GM18909 (cell line): Measurements from ENCODE around the gene TSR3.

Experiments
- ATAC-seq: cut with Tn5 transposase; IDR thresholded peaks from one replicate; pipeline ENCODE4 v1.9.1; 2021; ENCODE audit warnings: mild to moderate bottlenecking; ENCODE audit not compliant: unreplicated experiment, poor library complexity

Gene TSR3

DNA sequence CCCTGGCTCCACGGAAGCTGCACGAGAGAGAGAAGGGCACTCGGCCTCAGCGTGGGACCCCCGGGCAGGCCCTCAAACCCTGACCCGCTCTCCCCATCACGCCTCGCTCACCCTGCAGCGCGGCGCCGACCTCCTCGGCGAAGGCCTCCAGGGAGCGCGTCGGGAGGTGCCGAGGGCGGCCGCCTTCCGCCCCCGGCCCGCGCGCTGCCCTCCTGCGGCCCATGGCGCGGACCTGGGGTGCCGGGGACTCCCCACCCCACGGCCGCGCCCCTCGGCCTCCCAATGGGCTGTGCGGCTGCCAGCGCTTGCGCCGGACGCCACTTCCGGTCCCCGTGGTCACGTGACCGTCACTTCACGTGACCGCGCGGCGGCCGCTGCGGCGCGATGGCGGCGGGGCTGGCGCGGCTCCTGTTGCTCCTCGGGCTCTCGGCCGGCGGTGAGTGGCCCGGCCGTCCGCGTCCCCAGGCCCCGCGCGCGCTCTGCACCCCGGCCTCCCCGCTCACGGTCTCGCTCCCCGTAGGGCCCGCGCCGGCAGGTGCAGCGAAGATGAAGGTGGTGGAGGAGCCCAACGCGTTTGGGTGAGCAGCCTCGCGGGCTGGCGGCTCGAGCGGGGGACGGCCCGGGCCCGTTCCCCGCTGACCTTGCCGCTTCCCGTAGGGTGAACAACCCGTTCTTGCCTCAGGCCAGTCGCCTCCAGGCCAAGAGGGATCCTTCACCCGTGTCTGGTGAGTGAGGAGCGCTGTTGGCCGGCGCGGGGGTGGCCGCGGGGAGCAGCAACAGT, at the start of gene TSR3, which contains the start of gene GNPTG:
TSS of gene TSR3 (minus strand) at position 297 of the 781 bp plus-strand sequence. CDS start at position 223, 74 bp downstream.
TSS of gene GNPTG (plus strand) at position 350 of the 781 bp plus-strand sequence. CDS start at position 385, 35 bp downstream.
- peak; percentile 77 for ATAC-seq

- no peak for ATAC-seq
These were observed 49.5 kb upstream of the TSR3 start for GRCh38 chr16:1401061-1401757.

GRCh38 chr16:1398826-1399581, 47.3 kb upstream of the TSR3 start:
- no peak for ATAC-seq

- no peak for ATAC-seq
These were observed 46.7 kb upstream of the TSR3 start for GRCh38 chr16:1398351-1398750.

GRCh38 chr16:1397779-1398178, 46.1 kb upstream of the TSR3 start:
- ATAC-seq: no peak

DNA sequence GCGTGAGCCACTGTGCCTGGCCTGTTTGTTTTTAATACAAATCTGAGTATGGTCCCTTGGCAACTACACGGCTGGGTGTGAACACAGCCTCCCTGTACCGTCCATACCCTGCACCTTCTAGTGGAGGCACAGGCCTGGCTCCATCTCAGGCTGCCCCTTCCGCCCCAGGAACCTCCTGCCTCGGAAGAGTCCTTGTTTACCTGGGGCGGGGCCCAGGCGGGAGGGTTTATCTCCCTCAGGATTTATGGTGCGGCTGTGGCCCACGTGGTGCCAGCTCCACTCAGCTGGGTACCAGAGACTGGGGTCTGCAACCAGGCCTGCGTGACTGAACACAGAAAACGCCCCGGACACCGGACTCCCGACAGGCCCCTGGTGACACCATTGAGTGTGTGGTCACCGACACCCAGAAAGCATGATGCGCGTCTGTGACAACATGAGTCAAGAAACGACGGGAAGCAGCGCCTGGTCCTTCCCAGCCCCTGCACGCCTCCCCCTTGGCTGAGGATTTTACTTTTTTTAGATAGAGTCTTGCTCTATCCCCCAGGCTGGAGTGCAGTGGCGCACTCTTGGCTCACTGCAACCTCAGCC, 43.9 kb upstream of the TSR3 start:
- no peak for ATAC-seq

GRCh38 chr16:1394367-1394951, 42.8 kb upstream of the TSR3 start:
- no peak for ATAC-seq

DNA sequence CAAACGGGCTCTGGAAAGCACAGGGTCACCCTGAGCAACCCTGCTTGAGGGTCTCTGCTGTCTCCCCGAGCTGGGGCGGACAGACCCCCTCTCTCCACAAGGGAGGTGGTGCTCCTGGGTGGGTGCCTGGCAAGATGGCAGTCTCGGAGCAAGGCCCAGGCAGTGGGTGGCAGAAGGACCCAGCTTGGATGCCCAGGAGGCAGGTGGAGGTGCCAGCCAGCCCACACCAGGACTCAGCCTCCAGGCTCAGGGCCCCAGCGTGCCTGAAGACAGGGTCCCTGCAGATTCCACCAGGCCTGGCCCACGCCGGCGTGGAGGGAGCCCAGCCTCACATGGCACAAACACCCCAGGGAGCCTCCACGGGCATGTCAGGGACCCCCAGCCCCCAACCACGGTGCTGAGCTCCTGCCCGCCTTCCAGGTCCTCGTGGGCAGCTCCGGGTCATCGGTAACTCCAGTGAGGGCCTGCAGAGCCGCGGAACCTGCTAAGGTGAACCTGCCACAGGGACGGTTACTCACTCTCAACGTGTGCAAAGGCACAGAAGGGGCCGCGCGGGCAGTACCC, 42.0 kb upstream of the TSR3 start:
- no peak for ATAC-seq

DNA sequence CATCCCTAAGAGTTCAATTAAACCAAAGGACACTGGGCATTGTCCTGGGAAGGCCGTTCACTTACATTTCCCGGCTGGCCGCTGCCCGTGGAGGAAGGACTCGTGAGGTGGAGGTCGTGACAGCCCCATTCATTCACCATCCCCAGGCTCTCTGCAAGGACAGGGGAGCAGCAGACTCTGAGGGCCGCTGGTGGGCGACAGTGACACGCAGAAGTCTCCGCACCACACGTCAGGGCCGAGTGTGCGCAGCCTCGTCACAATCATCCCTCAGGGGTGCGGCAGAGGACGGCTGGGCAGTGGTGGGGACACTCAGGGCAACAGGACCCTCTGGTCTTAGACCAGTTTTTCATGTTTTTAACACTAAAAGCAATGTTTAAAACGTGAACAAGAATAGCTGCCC, 41.1 kb upstream of the TSR3 start:
- no peak for ATAC-seq

- ATAC-seq: no peak
These were observed 38.6 kb upstream of the TSR3 start for GRCh38 chr16:1390239-1390779.

GRCh38 chr16:1389762-1390161, 38.1 kb upstream of the TSR3 start:
- no peak for ATAC-seq

DNA sequence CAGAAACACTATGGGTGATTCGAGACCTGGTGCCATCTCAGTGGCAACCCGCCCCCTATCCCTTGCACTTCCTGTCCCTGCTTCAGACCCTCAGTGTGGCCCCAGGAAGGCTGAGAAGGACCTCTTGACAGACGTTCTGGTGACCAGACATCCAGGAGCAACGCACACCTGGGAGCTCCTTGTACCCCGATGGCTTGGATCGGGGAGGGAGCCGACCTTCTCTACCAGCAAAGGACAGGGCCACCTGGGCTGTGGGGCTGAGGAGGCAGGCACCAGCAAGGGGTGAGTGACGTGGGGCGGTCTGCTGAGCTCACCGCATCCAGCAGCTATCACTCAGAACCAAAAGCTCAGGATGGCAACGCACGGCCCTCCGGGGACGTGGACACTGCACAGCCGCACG, 35.7 kb upstream of the TSR3 start:
- ATAC-seq: no peak

- ATAC-seq: no peak
These were observed 33.6 kb upstream of the TSR3 start for GRCh38 chr16:1385232-1385631.

GRCh38 chr16:1383556-1383955, 31.9 kb upstream of the TSR3 start:
- no peak for ATAC-seq

DNA sequence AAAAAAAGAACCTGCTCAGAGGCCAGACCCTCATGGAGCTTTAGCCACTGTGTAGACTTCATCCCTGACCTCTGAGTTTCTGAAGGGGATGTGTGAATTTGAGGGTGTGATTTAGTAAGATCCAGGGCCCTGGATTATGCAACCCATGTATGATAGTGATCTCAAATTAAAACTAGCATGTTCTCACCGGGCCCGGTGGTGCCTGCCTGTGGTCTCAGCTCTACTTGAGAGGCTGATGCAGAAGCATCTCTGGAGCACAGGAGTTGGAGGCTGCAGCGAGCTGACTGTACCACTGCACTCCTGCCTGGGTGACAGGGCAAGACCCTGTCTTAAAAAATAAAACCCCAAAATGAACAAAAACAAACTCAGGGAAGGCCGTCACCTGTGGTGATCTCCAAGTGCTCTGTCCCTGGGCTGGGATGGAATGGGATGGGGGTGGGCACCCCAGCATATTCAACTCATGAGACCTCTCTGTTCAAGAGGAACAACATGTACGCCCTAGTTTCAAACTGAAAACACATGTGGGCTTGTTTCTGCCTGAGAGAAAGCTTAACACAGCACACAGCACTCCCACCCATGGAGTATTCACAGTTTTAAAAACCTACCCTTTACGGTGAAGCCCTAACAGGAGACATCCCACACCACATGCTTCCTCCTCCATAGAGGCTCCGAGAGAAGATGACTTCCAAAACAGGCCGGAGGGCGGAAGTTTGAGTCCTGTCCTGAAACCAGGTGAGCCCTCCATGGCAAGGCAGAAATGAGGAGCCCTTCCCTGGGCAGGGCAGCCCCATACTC, 30.1 kb upstream of the TSR3 start:
- no peak for ATAC-seq

DNA sequence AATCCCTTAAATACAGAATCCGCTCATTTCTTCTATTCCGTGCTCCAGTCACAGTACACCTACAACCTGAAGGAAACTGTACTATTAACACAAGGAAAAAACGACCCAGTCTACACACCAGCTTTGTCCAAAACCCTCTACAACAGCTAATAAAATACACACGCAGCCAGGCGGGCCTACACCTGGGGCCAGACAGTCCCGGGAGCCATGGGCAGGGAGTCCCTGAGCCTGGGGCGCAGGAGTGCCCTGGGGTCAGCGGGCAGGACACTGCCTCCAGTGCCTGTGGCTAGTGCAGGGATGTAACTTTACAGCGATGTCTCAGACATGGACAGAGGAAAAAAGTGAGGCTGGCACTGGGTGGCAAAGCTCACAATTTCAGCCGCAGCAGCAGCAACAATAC, 28.5 kb upstream of the TSR3 start:
- ATAC-seq: no peak

GRCh38 chr16:1379304-1380076, 27.8 kb upstream of the TSR3 start:
- peak; percentile 50 for ATAC-seq

GRCh38 chr16:1378804-1379303, 27.2 kb upstream of the TSR3 start:
- peak; percentile 46 for ATAC-seq
